GM12801 (cell line): Measurements from ENCODE around the gene SFXN4.

Experiments
- TF ChIP-seq, protein P1 (sequence below): IDR thresholded peaks from one replicate; pipeline ENCODE4 v1.5.1; 2011; ENCODE audit warnings: control low read depth; ENCODE audit not compliant: insufficient read length; ENCODE audit errors: extremely low read depth

SFXN4 gene

DNA sequence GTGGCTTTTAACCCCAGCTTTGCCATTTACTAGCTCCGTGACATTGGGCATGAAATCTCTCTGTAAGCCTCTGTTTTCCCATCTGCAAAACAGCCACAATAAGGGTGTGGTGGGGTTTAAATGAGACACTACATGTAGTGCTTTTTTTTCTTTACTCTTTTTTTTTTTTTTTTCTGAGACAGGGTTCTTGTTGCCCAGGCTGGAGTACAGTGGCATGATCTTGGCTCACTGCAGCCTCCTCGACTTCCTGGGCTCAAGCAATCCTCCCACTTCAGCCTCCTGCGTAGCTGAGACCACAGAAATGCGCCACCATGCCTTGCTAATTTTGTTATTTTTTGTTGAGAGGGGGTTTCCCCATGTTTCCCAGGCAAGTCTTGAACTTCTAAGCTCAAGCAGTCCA lies 69.9 kb downstream of the SFXN4 start:
- TF ChIP-seq, protein P1, sequence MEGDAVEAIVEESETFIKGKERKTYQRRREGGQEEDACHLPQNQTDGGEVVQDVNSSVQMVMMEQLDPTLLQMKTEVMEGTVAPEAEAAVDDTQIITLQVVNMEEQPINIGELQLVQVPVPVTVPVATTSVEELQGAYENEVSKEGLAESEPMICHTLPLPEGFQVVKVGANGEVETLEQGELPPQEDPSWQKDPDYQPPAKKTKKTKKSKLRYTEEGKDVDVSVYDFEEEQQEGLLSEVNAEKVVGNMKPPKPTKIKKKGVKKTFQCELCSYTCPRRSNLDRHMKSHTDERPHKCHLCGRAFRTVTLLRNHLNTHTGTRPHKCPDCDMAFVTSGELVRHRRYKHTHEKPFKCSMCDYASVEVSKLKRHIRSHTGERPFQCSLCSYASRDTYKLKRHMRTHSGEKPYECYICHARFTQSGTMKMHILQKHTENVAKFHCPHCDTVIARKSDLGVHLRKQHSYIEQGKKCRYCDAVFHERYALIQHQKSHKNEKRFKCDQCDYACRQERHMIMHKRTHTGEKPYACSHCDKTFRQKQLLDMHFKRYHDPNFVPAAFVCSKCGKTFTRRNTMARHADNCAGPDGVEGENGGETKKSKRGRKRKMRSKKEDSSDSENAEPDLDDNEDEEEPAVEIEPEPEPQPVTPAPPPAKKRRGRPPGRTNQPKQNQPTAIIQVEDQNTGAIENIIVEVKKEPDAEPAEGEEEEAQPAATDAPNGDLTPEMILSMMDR, result no peak

DNA sequence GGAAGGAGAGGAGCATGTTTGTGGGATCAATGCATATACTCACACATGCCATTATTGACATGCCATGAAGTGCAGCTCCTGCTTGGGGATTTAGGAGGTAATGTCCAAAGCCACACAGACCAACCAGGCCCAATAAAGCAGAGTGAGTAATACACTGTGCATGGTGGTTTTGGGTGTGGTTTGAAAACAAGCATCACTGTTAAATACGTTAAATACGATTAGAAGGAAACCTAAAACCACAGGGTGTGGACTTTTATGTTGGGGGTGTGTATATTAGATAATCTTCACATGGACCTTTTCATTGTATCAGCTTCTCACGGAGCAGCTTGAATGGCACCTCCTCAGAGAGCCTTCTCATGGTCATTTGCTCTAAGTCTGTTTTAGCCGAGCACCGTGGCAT lies 74.5 kb downstream of the SFXN4 start:
- TF ChIP-seq, protein P1, result no peak
